Spleen (tissue), 11 donors: ENCODE data around the gene LITAF. TPM values are rescaled to one million over a fixed set of nuclear protein-coding genes. Genes with fewer than 3 reads are reported as not detected.

Experiments used
- DNase-seq: peaks from one replicate; pipeline ENCODE4 v3.0.0-alpha.2; 2020
- H3K27ac ChIP-seq, 8 donors: fragments of 200-600 bp; sonication (generic) in 7 of 8; 1 replicate in 4 of 8; 2 replicates in 4 of 8; pipeline versions ENCODE4 v1.5.0 to v1.8.0; 2016 to 2021; ENCODE audit warnings: inconsistent platforms in 4 of 8, mild to moderate bottlenecking in 4 of 8, moderate library complexity in 1 of 8
- H3K27me3 ChIP-seq, 7 donors: fragments of 200-600 bp; sonication (generic) in 6 of 7; replicated peaks in 1 of 7; 1 replicate in 4 of 7; 2 replicates in 3 of 7; pipeline versions ENCODE4 v1.5.0 to v1.8.0; 2016 to 2021; ENCODE audit warnings: inconsistent platforms in 3 of 7, mild to moderate bottlenecking in 1 of 7
- H3K36me3 ChIP-seq, 6 donors: fragments of 200-600 bp; sonication (generic) in 5 of 6; 1 replicate in 4 of 6; 2 replicates in 2 of 6; pipeline versions ENCODE4 v1.5.0 to v1.8.0; 2016 to 2021; ENCODE audit warnings: inconsistent platforms in 2 of 6
- H3K4me1 ChIP-seq, 6 donors: fragments of 200-600 bp; sonication (generic) in 5 of 6; 1 replicate in 3 of 6; 2 replicates in 3 of 6; pipeline versions ENCODE4 v1.5.0 to v1.8.0; 2016 to 2021; ENCODE audit warnings: inconsistent platforms in 3 of 6
- H3K4me3 ChIP-seq, 8 donors: fragments of 200-600 bp; sonication (generic) in 7 of 8; 1 replicate in 4 of 8; 2 replicates in 4 of 8; pipeline versions ENCODE4 v1.5.0 to v1.8.0; 2016 to 2021; ENCODE audit warnings: inconsistent platforms in 4 of 8, mild to moderate bottlenecking in 4 of 8, moderate library complexity in 2 of 8
- H3K9me3 ChIP-seq, 8 donors: fragments of 200-600 bp; sonication (generic) in 7 of 8; 1 replicate in 4 of 8; 2 replicates in 4 of 8; pipeline versions ENCODE4 v1.5.0 to v1.8.0; 2016 to 2021; ENCODE audit warnings: inconsistent platforms in 4 of 8
- CTCF ChIP-seq, 11 experiments: fragments of 200-600 bp in 7 of 11; fragments of 450-650 bp in 4 of 11; sonication (generic) in 4 of 11; IDR thresholded peaks in 8 of 11; conservative IDR thresholded peaks in 3 of 11; 1 replicate in 7 of 11; 2 replicates in 4 of 11; pipeline versions ENCODE4 v1.4.0 to v1.8.0; 2016 to 2021; ENCODE audit warnings: antibody characterized with exemption in 11 of 11, inconsistent platforms in 4 of 11, mild to moderate bottlenecking in 1 of 11
- POLR2A ChIP-seq, 3 donors: fragments of 450-650 bp; IDR thresholded peaks; one replicate each; pipeline ENCODE4 v1.5.1; 2017; ENCODE audit warnings: antibody characterized with exemption in 3 of 3, mild to moderate bottlenecking in 1 of 3
- POLR2AphosphoS5 ChIP-seq, 3 donors: sonication (generic); formaldehyde crosslinking; IDR thresholded peaks; one replicate each; pipeline ENCODE4 v1.5.1; 2017; ENCODE audit warnings: antibody characterized with exemption in 3 of 3
- WGBS, 5 donors: extraction: QIAGEN DNeasy Blood & Tissue Kit in 3 of 5; methylation state at CpG; one replicate each; pipeline versions ENCODE4 v1.1.5 to v1.1.7; 2013 to 2018; 5-methylcytosine and 5-hydroxymethylcytosine counted together
- intact Hi-C: fragments of 100-400 bp; cut with DNase I; formaldehyde crosslinking; loops from one replicate; pipeline ENCODE4 v1.15.0; 2023; ENCODE audit warnings: low total_unique reads
- polyA plus RNA-seq, 3 donors: library from polyadenylated mRNA; stranded (reverse); fragments of 200-250 nt; gene quantifications; one replicate each; pipeline ENCODE4 v1.2.1, GENCODE V29; 2013
- total RNA-seq, 7 donors: library from RNA; depleted of rRNA in 3 of 7; stranded (reverse); fragments of >200 nt in 3 of 7; fragmentation: NEBNext Ultra II Directional in 4 of 7; extraction: Animal tissue kit (Norgen Biotek cat#: 25700) in 4 of 7; gene quantifications; one replicate each; pipeline versions ENCODE4 v1.1.0 to v1.2.1, GENCODE V29; 2016 to 2021
- donor health status: healthy with polysubstance abuse.
- donor health status: DM: no; HTN: no; CAD: no; lungs with moderate emphysema.
- donor health status: DM: no; HTN: no; CAD: no.
- donor health status: Bipolar disorder and iron deficiency.
- donor health status: healthy.
- donor health status: DM: no; HTN: no; CAD: no.
- donor health status: DM: yes; HTN: yes; CAD: no.

LITAF gene
- total and polyA plus RNA-seq, 10 donors = 55.8 to 312 (median 162) TPM

DNA sequence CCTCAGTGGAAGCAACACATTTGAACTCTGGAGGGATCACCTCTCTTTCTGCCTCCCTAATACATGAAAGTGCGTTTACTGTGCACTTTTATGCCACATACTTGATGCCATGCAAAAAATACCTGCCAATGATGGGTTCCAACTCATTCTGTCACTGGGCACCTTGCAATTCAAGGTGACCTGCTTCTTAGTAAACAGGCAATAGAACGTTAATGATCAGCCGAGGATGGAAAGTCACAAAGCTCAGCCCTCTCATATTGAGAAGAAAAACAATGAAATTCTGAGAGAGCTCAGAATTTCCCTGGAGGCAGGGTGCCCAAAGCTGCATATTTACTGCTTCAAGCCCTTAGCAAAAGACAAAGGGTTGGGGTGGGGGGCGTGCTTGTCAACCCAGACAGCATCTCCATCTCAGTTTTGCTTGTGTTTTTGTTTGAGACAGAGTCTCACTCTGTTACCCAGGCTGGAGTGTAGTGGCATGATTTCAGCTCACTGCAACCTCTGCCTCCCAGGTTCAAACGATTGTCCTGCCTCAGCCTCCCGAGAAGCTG is 23.2 kb downstream of the LITAF start:
- no peak for DNase-seq

DNA sequence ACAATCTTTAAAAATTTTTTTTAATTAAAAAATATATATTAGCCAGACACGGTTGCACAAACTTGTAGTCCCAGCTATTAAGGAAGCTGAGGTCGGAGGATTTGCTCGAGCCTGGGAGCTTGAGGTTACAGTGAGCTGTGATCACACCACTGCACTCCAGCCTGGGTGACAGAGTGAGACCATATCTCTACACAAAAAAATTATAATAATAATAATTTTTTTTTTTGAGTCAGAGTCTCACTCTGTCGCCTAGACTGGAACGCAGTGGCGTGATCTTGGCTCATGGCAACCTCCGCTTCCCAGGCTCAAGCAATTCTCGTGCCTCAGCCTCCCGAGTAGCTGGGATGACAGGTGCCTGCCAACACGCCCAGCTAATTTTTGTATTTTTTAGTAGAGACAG is 23.8 kb downstream of the LITAF start:
- TF ChIP-seq POLR2AphosphoS5 (IDR thresholded peaks at IDR 0.05) = no peak
- no peak for TF ChIP-seq POLR2A (IDR thresholded peaks at IDR 0.05)
- no peak for TF ChIP-seq CTCF (IDR thresholded peaks at IDR 0.05 in 8 of 11, conservative IDR thresholded peaks at IDR 0.05 in 3 of 11)
- Histone ChIP-seq H3K9me3 (no peaks in the 10 kb centered on the region), H3K4me1 (peaks cover 22 to 100% (median 66%) of the 10 kb centered on the region in 6 donors), H3K36me3 (peaks cover 0 to 62% (median 0%) of the 10 kb centered on the region in 6 donors), H3K4me3 (no peak overlapping the region), H3K27me3 (no peaks in the 10 kb centered on the region), H3K27ac (peak overlapping the region in 6 of 8 donors; percentile 44 to 87 (median 80))
- WGBS, 5 donors = 63 to 78% (median 74%) methylated on average over 10 of the region's 10 CpGs
- no peak for DNase-seq
- intact Hi-C loops = no loop called here

More for the DNA sequence above, 23.2 kb downstream of the LITAF start:
- intact Hi-C loops = no loop called here
- Histone ChIP-seq H3K36me3 (peaks cover 0 to 62% (median 0%) of the 10 kb centered on the region in 6 donors), H3K4me3 (no peak overlapping the region), H3K9me3 (no peaks in the 10 kb centered on the region), H3K27ac (peak overlapping the region in 6 of 8 donors; percentile 6 to 87 (median 80)), H3K4me1 (peaks cover 18 to 100% (median 61%) of the 10 kb centered on the region in 6 donors), H3K27me3 (no peaks in the 10 kb centered on the region)
- WGBS, 5 donors = 65 to 79% (median 77%) methylated on average over 6 of the region's 6 CpGs
- TF ChIP-seq POLR2AphosphoS5 (IDR thresholded peaks at IDR 0.05) (no peak), POLR2A (IDR thresholded peaks at IDR 0.05) (no peak), CTCF (IDR thresholded peaks at IDR 0.05 in 8 of 11, conservative IDR thresholded peaks at IDR 0.05 in 3 of 11) (no peak)

DNA sequence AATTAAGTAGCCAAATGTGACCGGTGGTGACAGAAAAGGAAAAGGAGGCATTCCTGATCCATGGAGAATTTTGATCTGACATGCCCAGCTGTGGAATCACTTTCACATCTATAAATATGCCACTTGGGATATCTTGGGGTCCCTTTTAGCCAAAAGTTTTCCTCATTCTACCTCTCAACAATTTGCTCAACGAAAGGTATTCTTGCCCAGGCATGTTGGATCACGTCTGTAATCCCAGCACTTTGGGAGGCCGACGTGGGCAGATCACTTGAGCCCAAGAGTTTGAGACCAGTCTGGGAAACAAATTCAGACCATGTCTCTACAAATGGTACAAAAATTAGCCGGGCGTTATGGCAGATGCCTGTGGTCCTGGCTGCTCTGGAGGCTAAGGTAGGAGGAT is 24.3 kb downstream of the LITAF start:
- Histone ChIP-seq H3K4me3 (no peak overlapping the region), H3K4me1 (peaks cover 27 to 100% (median 71%) of the 10 kb centered on the region in 6 donors), H3K36me3 (peaks cover 0 to 62% (median 0%) of the 10 kb centered on the region in 6 donors), H3K27me3 (no peaks in the 10 kb centered on the region), H3K9me3 (no peaks in the 10 kb centered on the region), H3K27ac (peak overlapping the region in 6 of 8 donors; percentile 44 to 87 (median 80))
- intact Hi-C loops = no loop called here
- 84 to 93% (median 90%) methylated on average over 7 of the region's 7 CpGs for WGBS, 5 donors
- no peak for DNase-seq
- no peak for TF ChIP-seq CTCF (IDR thresholded peaks at IDR 0.05 in 8 of 11, conservative IDR thresholded peaks at IDR 0.05 in 3 of 11)
- no peak for TF ChIP-seq POLR2A (IDR thresholded peaks at IDR 0.05)
- no peak for TF ChIP-seq POLR2AphosphoS5 (IDR thresholded peaks at IDR 0.05)

DNA sequence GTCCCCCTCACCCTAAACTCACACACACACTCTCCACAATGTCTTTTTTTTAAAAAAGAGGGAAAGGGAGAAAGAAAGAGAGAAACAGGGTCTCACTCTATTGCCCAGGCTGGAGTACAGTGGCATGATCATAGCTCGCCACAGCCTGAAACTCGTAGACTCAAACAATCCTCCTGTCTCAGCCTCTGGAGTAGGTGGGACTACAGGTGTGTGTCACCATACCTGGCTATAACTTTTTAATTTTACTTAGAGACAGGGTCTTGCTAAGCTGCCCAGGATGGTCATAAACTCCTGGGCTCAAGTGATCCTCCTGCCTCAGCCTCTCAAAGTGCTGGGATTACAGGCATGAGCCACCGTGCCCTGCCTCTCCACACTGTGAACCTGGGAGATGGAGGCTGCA is 24.9 kb downstream of the LITAF start:
- H3K9me3 ChIP-seq = no peaks in the 10 kb centered on the region
- H3K36me3 ChIP-seq = peaks cover 0 to 62% (median 0%) of the 10 kb centered on the region in 6 donors
- DNase-seq = no peak
- peak overlapping the region in 1 of 8 donors; percentile 56 for H3K4me3 ChIP-seq
- peak overlapping the region in 7 of 8 donors; percentile 44 to 87 (median 80) for H3K27ac ChIP-seq
- intact Hi-C loops = no loop called here
- peaks cover 28 to 100% (median 74%) of the 10 kb centered on the region in 6 donors for H3K4me1 ChIP-seq
- TF ChIP-seq POLR2AphosphoS5 (IDR thresholded peaks at IDR 0.05) (no peak), POLR2A (IDR thresholded peaks at IDR 0.05) (no peak)
- WGBS, 5 donors = 76 to 91% (median 87%) methylated on average over 3 of the region's 3 CpGs
- no peaks in the 10 kb centered on the region for H3K27me3 ChIP-seq
